Skeletal muscle satellite cell (primary cell): ENCODE measurements around the gene CELF6.

ENCODE experiments used
- H3K27me3 ChIP-seq: 2 replicates; pipeline ENCODE4 v1.7.0; 2013; ENCODE audit warnings: low read length; ENCODE audit not compliant: control insufficient read depth, insufficient read depth
- H3K36me3 ChIP-seq: 2 replicates; pipeline ENCODE4 v1.7.0; 2013; ENCODE audit warnings: mild to moderate bottlenecking, control low read depth, low read length; ENCODE audit not compliant: insufficient read depth
- H3K4me1 ChIP-seq: 2 replicates; pipeline ENCODE4 v1.7.0; 2013; ENCODE audit warnings: low read length; ENCODE audit not compliant: control insufficient read depth, insufficient read depth
- H3K4me2 ChIP-seq: 2 replicates; pipeline ENCODE4 v1.7.0; 2013; ENCODE audit warnings: mild to moderate bottlenecking, low read length
- H3K4me3 ChIP-seq: 2 replicates; pipeline ENCODE4 v1.7.0; 2013; ENCODE audit warnings: low read length
- H3K9ac ChIP-seq: 2 replicates; pipeline ENCODE4 v1.7.0; 2013; ENCODE audit warnings: mild to moderate bottlenecking, low read depth, low read length, moderate library complexity
- H3K9me3 ChIP-seq: replicated peaks from 2 replicates; pipeline ENCODE4 v1.7.0; 2013; ENCODE audit warnings: mild to moderate bottlenecking, control low read depth, low read length

CELF6 gene

DNA sequence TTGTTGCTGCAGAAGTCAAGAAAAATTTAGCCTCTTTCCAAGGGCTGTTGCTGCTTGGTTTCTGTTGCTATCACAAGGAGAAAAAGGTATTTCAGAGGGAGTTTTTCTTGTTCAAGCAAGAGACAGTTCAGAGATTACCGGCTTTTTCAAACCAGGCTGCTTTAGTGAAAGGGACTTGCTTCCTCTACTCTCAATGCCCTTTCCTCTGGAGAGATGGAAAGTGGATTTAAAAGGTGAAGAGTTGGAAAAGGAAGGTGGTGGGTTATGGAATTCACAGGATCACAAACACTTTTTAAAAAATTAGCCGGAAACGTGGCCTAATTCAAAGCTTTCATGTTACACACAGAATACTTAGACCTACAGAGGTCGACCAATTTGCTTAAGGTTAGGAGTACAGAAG is 48.7 kb downstream of the CELF6 start:
- Histone ChIP-seq H3K9me3 (no peaks in the 10 kb centered on the region), H3K9ac (peak overlapping the region; percentile 95), H3K27me3 (no peaks in the 10 kb centered on the region), H3K4me3 (peak overlapping the region; percentile 87), H3K4me1 (peaks cover 24% of the 10 kb centered on the region), H3K4me2 (peak overlapping the region; percentile 86), H3K36me3 (peaks cover 23% of the 10 kb centered on the region)

DNA sequence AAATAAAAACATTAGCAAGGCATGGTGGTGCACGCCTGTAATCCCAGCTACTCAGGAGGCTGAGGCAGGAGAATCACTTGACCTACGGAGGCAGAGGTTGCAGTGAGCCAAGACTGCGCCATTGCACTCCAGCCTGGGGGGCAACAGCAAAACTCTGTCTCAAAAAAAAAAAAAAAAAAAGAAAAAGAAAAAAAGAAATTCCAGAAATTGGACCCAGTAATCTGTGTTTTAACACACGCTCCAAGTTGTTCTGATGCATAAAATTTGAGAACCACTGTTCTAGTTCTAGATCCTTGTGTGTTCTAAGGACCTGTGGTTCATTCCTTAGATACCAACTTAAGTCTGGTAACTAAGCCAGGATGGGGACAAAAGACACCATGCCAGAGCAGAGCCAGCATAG is 50.2 kb downstream of the CELF6 start:
- Histone ChIP-seq H3K4me3 (no peak overlapping the region), H3K9ac (no peak overlapping the region), H3K9me3 (no peaks in the 10 kb centered on the region), H3K27me3 (no peaks in the 10 kb centered on the region), H3K4me1 (peaks cover 21% of the 10 kb centered on the region), H3K4me2 (no peak overlapping the region), H3K36me3 (peaks cover 38% of the 10 kb centered on the region)

GRCh38 chr15:72265031-72265430 is 54.9 kb downstream of the CELF6 start:
- no peaks in the 10 kb centered on the region for H3K4me1 ChIP-seq
- no peak overlapping the region for H3K9ac ChIP-seq
- no peak overlapping the region for H3K4me2 ChIP-seq
- no peaks in the 10 kb centered on the region for H3K27me3 ChIP-seq
- no peaks in the 10 kb centered on the region for H3K9me3 ChIP-seq
- peaks cover 84% of the 10 kb centered on the region for H3K36me3 ChIP-seq
- no peak overlapping the region for H3K4me3 ChIP-seq

DNA sequence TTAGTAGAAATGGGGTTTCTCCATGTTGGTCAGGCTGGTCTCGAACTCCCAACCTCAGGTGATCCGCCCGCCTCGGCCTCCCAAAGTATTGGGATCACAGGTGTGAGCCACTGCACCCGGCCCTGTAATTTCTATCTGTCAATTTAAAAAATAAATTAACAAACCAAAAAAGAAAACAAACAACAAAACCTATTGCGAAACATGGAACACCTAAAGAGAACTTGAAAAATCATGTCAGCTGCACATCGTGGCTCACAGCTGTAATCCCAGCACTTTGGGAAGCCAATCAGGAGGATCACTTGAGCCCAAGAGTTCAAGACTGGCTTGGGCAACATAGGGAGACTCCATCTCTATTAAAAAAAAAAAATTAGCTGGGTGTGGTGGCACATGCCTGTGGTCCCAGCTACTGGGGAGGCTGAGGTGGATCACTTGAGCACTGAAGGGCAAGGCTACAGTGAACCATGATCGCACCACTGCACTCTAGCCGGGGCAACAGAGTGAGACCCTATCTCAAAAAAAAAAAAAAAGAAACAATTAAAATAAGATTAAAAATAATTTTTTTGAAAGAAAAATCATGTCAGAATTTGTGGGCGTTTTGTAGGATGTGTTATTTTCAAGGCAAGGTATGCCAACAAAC is 67.2 kb downstream of the CELF6 start:
- Histone ChIP-seq H3K4me1 (no peaks in the 10 kb centered on the region), H3K4me3 (no peak overlapping the region), H3K27me3 (no peaks in the 10 kb centered on the region), H3K9me3 (no peaks in the 10 kb centered on the region), H3K4me2 (no peak overlapping the region), H3K36me3 (peaks cover 83% of the 10 kb centered on the region), H3K9ac (no peak overlapping the region)

GRCh38 chr15:72249142-72249810 is 70.7 kb downstream of the CELF6 start:
- no peaks in the 10 kb centered on the region for H3K4me1 ChIP-seq
- H3K9me3 ChIP-seq, result no peaks in the 10 kb centered on the region
- peaks cover 66% of the 10 kb centered on the region for H3K36me3 ChIP-seq
- no peak overlapping the region for H3K9ac ChIP-seq
- no peaks in the 10 kb centered on the region for H3K27me3 ChIP-seq
- H3K4me2 ChIP-seq, result no peak overlapping the region
- no peak overlapping the region for H3K4me3 ChIP-seq

GRCh38 chr15:72248514-72248913 is 71.4 kb downstream of the CELF6 start:
- Histone ChIP-seq H3K36me3 (peaks cover 61% of the 10 kb centered on the region), H3K9ac (no peak overlapping the region), H3K27me3 (no peaks in the 10 kb centered on the region), H3K4me1 (no peaks in the 10 kb centered on the region), H3K9me3 (no peaks in the 10 kb centered on the region), H3K4me2 (no peak overlapping the region), H3K4me3 (no peak overlapping the region)

GRCh38 chr15:72242775-72243370 is 77.1 kb downstream of the CELF6 start:
- Histone ChIP-seq H3K9me3 (no peaks in the 10 kb centered on the region), H3K36me3 (peaks cover 46% of the 10 kb centered on the region), H3K9ac (no peak overlapping the region), H3K4me2 (no peak overlapping the region), H3K4me3 (no peak overlapping the region), H3K27me3 (no peaks in the 10 kb centered on the region), H3K4me1 (peaks cover 5% of the 10 kb centered on the region)

- H3K36me3 ChIP-seq, result peaks cover 39% of the 10 kb centered on the region
- no peaks in the 10 kb centered on the region for H3K9me3 ChIP-seq
- H3K9ac ChIP-seq, result no peak overlapping the region
- H3K27me3 ChIP-seq, result no peaks in the 10 kb centered on the region
- H3K4me3 ChIP-seq, result no peak overlapping the region
- H3K4me1 ChIP-seq, result peaks cover 22% of the 10 kb centered on the region
- no peak overlapping the region for H3K4me2 ChIP-seq
These were observed 80.3 kb downstream of the CELF6 start for GRCh38 chr15:72239652-72240051.

- Histone ChIP-seq H3K4me2 (no peak overlapping the region), H3K9me3 (no peaks in the 10 kb centered on the region), H3K4me1 (peaks cover 22% of the 10 kb centered on the region)
These were observed 81.4 kb downstream of the CELF6 start for GRCh38 chr15:72238586-72238985.

GRCh38 chr15:72237853-72238224 is 82.1 kb downstream of the CELF6 start:
- H3K4me2 ChIP-seq, result peak overlapping the region; percentile 87
- peaks cover 24% of the 10 kb centered on the region for H3K4me1 ChIP-seq
- peak overlapping the region; percentile 62 for H3K9ac ChIP-seq
- no peak overlapping the region for H3K4me3 ChIP-seq
- no peaks in the 10 kb centered on the region for H3K27me3 ChIP-seq
- H3K9me3 ChIP-seq, result no peaks in the 10 kb centered on the region
- H3K36me3 ChIP-seq, result peaks cover 28% of the 10 kb centered on the region

More at GRCh38 chr15:72238586-72238985, 81.4 kb downstream of the CELF6 start:
- Histone ChIP-seq H3K36me3 (peaks cover 34% of the 10 kb centered on the region), H3K4me3 (no peak overlapping the region), H3K27me3 (no peaks in the 10 kb centered on the region), H3K9ac (no peak overlapping the region)

- peaks cover 30% of the 10 kb centered on the region for H3K4me1 ChIP-seq
- no peaks in the 10 kb centered on the region for H3K27me3 ChIP-seq
- peak overlapping the region; percentile 66 for H3K4me3 ChIP-seq
- peak overlapping the region; percentile 87 for H3K4me2 ChIP-seq
- no peaks in the 10 kb centered on the region for H3K9me3 ChIP-seq
- H3K9ac ChIP-seq, result peak overlapping the region; percentile 85
- peaks cover 22% of the 10 kb centered on the region for H3K36me3 ChIP-seq
These were observed 82.7 kb downstream of the CELF6 start for GRCh38 chr15:72237029-72237852.
